ENCODE results near the gene PAK1.

The PAK1 gene

DNA sequence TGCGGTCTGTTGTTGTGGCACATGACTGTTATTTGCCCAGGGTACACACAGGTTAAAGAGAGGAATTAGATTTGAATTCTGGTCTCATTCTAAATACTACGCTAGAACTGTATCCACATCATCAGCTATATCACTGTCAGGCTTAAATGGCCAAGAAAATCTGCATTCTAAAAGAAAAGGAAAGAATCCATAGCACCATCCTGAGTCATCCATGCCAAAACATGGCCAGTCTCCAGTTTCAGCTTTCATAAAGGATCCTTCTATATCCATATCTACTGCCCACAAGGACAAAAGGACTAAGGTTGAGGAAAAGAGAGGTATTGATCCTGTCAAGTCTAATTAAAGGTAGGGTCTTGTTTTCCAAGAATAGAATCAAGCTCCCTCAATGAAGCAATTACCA, 98.8 kb downstream of the PAK1 start:
- Mint-ChIP-seq H3K36me3 (peaks cover 17 to 38% of the 10 kb centered on the region in 2 donors), H3K4me3 (no peak overlapping the region), H3K27ac (no peak overlapping the region), H3K9me3 (no peaks in the 10 kb centered on the region), H3K27me3 (no peaks in the 10 kb centered on the region), H3K4me1 (peaks cover 0 to 3% of the 10 kb centered on the region in 2 donors)
- DNase-seq (no peak), ATAC-seq (replicated peaks) (no peak)

DNA sequence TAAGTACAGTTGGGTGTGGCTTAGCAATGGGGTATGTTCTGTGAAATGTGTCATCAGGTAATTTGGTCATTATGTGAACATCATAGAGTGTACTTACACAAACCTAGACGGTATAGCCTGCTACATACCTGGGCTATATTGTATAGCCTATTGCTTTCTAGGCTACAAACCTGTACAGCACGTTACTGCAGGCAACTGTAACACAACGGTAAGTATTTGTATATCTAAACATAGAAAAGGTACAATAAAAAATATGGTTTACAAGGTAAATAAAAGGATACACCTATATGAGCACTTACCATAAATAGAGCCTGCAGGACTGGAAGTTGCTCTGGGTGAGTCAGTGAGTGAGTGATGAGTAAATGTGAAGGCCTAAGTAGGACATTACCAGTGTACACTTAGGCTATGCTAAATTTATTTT, 99.3 kb downstream of the PAK1 start:
- Mint-ChIP-seq H3K9me3 (no peaks in the 10 kb centered on the region), H3K27me3 (no peaks in the 10 kb centered on the region), H3K4me1 (peaks cover 0 to 8% of the 10 kb centered on the region in 2 donors), H3K36me3 (peaks cover 17 to 37% of the 10 kb centered on the region in 2 donors), H3K27ac (no peak overlapping the region), H3K4me3 (no peak overlapping the region)
- DNase-seq: no peak
- no peak for ATAC-seq (replicated peaks)

DNA sequence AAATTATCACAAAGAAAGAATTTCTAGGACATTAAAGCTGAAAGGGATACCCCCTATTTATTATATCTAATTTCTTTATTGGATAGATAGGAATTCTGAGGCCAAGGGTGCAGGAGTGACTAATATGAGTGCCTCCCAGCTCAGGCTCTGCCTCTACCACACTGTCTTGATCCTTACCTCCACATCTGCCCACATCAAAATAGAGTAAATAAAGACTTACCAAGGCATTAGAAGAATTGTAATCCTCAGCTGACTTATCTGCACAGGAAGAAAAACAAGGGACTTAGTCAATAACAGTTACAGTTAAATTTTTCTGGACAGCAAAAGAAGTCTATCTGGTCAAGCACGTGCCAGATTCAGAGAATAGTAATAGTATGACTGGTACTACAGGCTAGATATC, 99.8 kb downstream of the PAK1 start:
- no peak for DNase-seq
- no peak for ATAC-seq (replicated peaks)
- Mint-ChIP-seq H3K4me3 (no peak overlapping the region), H3K36me3 (peaks cover 12 to 32% of the 10 kb centered on the region in 2 donors), H3K27me3 (no peaks in the 10 kb centered on the region), H3K4me1 (peaks cover 0 to 9% of the 10 kb centered on the region in 2 donors), H3K27ac (no peak overlapping the region), H3K9me3 (no peaks in the 10 kb centered on the region)

DNA sequence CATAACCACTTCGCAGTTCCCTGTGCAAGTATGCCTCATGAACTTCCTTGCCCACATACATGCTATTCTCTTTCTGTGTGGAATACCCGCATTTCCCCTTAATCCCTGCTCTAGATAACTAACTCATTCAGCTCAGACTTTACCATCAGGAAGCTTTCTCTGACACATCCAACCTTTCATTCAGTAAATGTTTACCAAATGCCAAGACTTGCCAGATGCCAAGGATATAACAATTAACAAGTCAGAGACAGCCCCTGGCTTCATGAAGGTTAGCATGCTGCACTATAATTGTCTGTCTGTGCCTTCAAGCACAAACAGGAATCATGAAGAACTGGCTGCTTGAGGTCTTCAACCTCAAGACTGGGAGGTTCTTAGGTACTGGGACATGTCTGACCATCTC, 101.2 kb downstream of the PAK1 start:
- peaks cover 0 to 9% of the 10 kb centered on the region in 2 donors for H3K4me1 Mint-ChIP-seq
- H3K27ac Mint-ChIP-seq: no peak overlapping the region
- DNase-seq (no peak), ATAC-seq (replicated peaks) (no peak)
- H3K9me3 Mint-ChIP-seq: no peaks in the 10 kb centered on the region
- H3K27me3 Mint-ChIP-seq: no peaks in the 10 kb centered on the region
- H3K36me3 Mint-ChIP-seq: peaks cover 6 to 23% of the 10 kb centered on the region in 2 donors
- H3K4me3 Mint-ChIP-seq: no peak overlapping the region

DNA sequence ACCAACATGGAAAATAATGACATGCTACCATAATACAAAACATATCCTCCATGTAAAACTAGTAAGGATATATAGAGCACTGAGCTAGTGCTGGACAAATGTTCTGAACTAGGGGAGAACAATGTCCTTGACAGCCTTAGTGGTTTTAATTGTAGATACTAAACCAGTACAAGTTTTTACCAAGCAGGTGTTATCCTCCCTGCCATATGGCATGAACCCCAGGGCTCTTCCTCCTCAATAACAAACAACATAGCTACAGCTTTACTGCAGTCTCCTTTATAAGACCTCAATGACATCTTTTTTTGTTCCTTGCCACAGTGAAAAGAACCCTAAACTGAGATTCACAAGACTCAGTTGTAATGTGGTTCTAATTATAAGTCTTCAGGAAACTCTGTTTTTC, 102.2 kb downstream of the PAK1 start:
- H3K4me3 Mint-ChIP-seq: no peak overlapping the region
- no peak for ATAC-seq (replicated peaks)
- DNase-seq: no peak
- peaks cover 0 to 9% of the 10 kb centered on the region in 2 donors for H3K4me1 Mint-ChIP-seq
- H3K9me3 Mint-ChIP-seq: no peaks in the 10 kb centered on the region
- H3K36me3 Mint-ChIP-seq: peaks cover 4 to 29% of the 10 kb centered on the region in 2 donors
- no peaks in the 10 kb centered on the region for H3K27me3 Mint-ChIP-seq
- no peak overlapping the region for H3K27ac Mint-ChIP-seq

DNA sequence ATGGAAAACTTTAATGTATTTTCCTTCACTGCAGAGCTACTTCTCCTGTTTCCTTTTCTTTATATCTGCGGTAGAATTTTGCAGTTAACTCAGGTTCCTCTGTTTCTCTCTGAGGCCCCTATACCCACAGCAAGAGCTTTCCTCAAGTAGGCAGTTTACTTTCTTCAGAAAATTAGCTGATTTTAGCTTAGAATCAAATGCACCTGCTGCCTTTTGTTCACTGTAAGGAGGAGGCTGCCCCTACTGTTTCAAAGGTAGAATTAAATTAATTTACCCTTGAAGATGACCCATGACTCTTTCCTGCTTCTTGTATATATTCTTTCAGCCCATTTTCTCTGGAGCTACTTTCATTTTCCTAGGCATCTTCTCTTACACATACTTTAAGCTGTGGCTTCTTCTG, 103.7 kb downstream of the PAK1 start:
- no peak for ATAC-seq (replicated peaks)
- peaks cover 15 to 34% of the 10 kb centered on the region in 2 donors for H3K36me3 Mint-ChIP-seq
- peaks cover 6 to 8% of the 10 kb centered on the region in 2 donors for H3K9me3 Mint-ChIP-seq
- DNase-seq: no peak
- no peak overlapping the region for H3K4me3 Mint-ChIP-seq
- H3K27ac Mint-ChIP-seq: no peak overlapping the region
- H3K4me1 Mint-ChIP-seq: peaks cover 0 to 9% of the 10 kb centered on the region in 2 donors
- no peaks in the 10 kb centered on the region for H3K27me3 Mint-ChIP-seq

DNA sequence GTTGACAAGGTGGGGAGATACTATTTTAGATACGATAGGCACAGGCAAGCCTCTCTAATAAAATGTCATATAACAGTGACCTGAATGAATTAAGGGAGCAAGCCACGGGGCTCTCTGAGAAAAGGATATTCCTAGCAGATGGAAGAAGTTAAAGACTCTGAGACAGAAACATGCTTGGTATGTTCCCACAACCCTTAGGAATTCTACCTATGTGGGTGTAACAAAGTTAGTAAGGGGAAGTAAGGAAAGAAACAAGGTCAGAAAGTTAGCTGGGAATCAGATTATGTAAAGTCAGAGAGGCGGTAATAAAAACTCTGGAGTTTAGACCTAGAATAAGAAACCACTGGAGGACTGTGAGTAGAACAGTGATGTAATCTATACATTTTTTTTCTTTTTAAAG, 112.7 kb downstream of the PAK1 start:
- ATAC-seq (replicated peaks): no peak
- Mint-ChIP-seq H3K4me3 (no peak overlapping the region), H3K27me3 (no peaks in the 10 kb centered on the region), H3K9me3 (peaks cover 4 to 6% of the 10 kb centered on the region in 2 donors), H3K36me3 (peaks cover 35 to 36% of the 10 kb centered on the region in 2 donors), H3K27ac (no peak overlapping the region), H3K4me1 (no peaks in the 10 kb centered on the region)
- DNase-seq: no peak

DNA sequence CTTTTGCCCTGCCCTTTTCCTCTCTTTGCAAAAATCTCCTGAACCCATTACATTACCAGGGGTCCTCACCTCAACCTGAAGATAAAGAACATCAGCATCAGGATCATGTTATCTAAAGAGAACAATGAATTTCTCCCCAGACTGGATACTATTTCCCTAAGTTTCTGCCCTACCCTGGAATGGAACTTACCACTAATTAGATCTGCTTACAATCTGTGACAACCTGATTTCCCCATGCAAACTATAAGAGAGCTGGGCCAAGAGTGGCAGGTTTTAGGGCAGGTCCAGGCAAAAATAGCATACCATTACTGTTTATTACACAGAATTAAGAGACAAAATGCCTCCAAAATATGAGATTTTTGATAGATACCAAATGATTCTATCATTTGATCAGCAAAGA, 114.4 kb downstream of the PAK1 start:
- H3K9me3 Mint-ChIP-seq: peaks cover 0 to 1% of the 10 kb centered on the region in 2 donors
- H3K27me3 Mint-ChIP-seq: no peaks in the 10 kb centered on the region

DNA sequence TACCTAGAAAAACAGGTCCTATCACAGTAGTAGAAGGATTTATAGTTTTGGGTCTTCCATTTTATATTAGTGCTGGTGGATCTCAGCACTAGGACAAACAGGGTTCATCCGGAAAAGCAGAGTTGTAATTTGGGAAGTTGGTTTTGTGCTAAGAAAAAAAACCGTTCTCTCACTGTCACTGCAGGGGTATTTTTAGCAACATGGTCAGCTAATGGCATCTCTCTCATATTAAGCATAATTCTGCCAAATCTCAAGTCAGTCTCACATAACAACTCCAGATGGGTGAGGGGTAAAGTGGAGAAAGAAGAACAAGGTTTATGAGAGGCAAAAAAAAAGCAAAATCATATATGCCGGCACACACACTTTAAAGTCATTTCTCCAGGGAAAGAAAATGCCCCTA, 120.8 kb downstream of the PAK1 start:
- no peaks in the 10 kb centered on the region for H3K27me3 Mint-ChIP-seq
- H3K27ac Mint-ChIP-seq: no peak overlapping the region
- no peaks in the 10 kb centered on the region for H3K9me3 Mint-ChIP-seq
- no peaks in the 10 kb centered on the region for H3K4me1 Mint-ChIP-seq
- ATAC-seq (replicated peaks): no peak
- H3K4me3 Mint-ChIP-seq: no peak overlapping the region
- peaks cover 6 to 14% of the 10 kb centered on the region in 2 donors for H3K36me3 Mint-ChIP-seq
- DNase-seq: no peak

More for the DNA sequence above, 114.4 kb downstream of the PAK1 start:
- H3K4me3 Mint-ChIP-seq: no peak overlapping the region
- DNase-seq: no peak
- H3K36me3 Mint-ChIP-seq: peaks cover 24 to 28% of the 10 kb centered on the region in 2 donors
- H3K4me1 Mint-ChIP-seq: no peaks in the 10 kb centered on the region
- no peak overlapping the region for H3K27ac Mint-ChIP-seq
- no peak for ATAC-seq (replicated peaks)

DNA sequence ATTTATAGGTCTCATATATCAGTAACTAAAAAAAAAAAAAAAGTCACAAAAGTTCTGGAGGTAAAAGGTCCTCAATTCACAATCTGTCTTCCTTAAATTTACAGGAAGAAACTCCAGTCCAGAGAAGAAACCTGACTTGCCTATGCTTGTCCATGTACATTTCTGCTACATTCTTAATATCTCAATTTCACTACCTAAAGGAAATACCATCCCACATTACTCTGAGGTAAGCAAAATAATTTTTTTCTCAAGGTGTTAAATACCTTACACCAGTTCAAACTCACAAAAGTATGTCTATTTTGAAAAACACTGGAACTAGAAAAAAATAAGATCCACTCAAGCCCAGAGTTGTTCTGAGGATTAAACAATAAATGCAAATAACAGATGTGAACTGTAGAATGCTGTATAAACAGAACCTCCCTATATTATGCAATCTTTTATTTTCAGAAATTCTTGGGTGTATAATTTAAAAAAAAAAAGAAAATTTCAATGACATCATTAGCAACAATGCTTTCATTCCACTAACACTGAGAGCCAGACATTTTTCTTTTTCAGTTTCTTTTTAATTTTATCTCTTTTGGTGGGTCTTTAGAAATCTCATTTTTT, 122.5 kb downstream of the PAK1 start:
- Mint-ChIP-seq H3K36me3 (peaks cover 8 to 19% of the 10 kb centered on the region in 2 donors), H3K9me3 (no peaks in the 10 kb centered on the region), H3K4me1 (no peaks in the 10 kb centered on the region), H3K27me3 (no peaks in the 10 kb centered on the region), H3K27ac (no peak overlapping the region), H3K4me3 (no peak overlapping the region)
- ATAC-seq (replicated peaks): no peak
- no peak for DNase-seq

DNA sequence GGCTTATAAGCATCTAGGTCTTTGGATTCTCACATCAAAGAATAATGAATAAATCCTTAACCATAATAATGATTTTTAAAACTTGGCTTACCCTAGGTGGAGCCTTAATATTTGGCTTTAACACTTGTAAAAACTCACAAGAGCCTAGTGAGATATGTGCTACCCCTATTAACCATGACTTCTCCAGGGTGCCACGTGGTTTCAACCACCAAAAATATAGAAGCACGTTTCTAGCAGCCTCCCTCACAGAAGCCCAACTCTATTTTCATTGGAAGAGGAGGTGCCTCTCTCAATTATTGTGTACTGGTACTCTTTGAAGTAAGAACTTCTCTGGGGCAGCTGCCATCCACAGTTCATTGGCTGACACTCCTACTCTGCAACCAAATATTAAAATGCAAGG, 125.9 kb downstream of the PAK1 start:
- Mint-ChIP-seq H3K4me3 (no peak overlapping the region), H3K27me3 (no peaks in the 10 kb centered on the region), H3K4me1 (no peaks in the 10 kb centered on the region), H3K36me3 (peaks cover 22 to 37% of the 10 kb centered on the region in 2 donors), H3K27ac (no peak overlapping the region), H3K9me3 (no peaks in the 10 kb centered on the region)
- DNase-seq (no peak), ATAC-seq (replicated peaks) (no peak)

DNA sequence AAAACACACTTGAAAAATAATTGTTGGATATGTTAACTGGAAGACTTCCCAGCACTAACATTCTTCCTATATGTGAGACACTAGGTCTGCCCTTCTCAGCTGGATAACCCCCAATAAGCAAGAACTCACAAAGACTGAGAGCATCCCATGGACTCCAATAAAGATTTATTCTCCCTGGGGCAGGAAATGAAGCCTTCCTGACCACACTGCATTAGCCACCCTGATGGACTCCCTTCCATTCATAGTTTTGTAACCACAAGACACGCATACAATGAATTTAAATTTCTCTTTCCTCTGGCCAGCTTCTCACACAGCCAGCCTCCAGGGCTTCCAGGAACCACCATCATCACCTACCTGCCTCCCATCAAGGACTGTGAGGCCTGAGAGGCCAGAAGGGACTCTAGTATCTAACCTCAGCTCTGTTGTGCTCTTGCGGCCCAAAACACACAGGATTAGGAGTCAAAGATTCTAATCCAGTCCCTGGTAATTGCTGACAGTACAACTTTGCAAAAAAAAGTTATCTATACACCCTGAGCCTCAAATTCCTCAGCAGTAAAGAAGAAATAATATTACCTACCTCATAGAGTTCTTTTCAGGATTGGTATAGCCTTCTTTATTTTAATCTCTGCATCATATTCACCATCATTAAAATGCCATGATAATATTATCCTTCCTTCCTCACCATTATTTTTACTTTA, 126.8 kb downstream of the PAK1 start:
- no peak overlapping the region for H3K27ac Mint-ChIP-seq
- H3K36me3 Mint-ChIP-seq: peaks cover 29 to 45% of the 10 kb centered on the region in 2 donors

DNA sequence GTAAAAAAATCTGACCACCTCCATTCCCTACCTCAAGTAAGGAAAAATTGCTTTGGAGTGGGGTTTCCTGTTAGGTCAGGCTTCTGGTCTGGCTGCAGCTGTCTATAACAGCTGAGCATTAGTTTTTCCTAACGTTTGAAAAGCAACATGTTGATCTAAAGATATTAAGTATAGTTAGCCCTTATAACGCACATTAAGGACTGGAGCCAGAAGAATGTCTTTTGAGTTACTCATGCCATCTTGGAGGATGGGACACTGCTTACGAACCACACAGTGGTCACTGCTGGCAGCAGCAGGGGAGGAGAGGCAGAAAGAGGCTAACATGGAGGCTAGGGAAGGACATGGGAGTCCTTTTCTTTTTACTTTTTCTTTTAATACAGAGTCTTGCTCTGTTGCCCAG, 128.3 kb downstream of the PAK1 start:
- H3K27ac Mint-ChIP-seq: no peak overlapping the region
- H3K27me3 Mint-ChIP-seq: no peaks in the 10 kb centered on the region
- DNase-seq: no peak
- H3K4me3 Mint-ChIP-seq: no peak overlapping the region
- no peaks in the 10 kb centered on the region for H3K4me1 Mint-ChIP-seq
- no peak for ATAC-seq (replicated peaks)
- H3K36me3 Mint-ChIP-seq: peaks cover 35 to 57% of the 10 kb centered on the region in 2 donors
- H3K9me3 Mint-ChIP-seq: no peaks in the 10 kb centered on the region

More for the DNA sequence above, 126.8 kb downstream of the PAK1 start:
- Mint-ChIP-seq H3K4me3 (no peak overlapping the region), H3K4me1 (no peaks in the 10 kb centered on the region), H3K27me3 (no peaks in the 10 kb centered on the region), H3K9me3 (no peaks in the 10 kb centered on the region)
- no peak for ATAC-seq (replicated peaks)
- no peak for DNase-seq

DNA sequence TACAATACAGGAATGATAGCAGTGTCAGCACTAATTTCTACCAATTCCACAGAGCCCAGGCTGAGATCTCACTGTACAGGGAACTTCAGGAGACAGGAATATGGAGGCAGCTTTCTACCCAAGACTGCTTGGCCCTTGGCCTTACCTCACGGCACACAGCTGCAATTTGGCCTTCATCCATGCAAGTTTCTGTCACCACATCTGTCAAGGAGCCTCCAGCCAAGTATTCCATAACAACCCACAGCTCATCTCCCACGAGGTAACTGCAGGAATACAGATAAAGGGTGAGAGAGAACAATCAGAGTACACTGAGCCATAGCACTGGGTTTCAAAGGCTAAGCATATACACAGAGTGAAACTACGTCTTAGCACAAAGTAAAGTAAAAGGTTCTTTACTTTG, 133.4 kb downstream of the PAK1 start:
- no peak for ATAC-seq (replicated peaks)
- no peaks in the 10 kb centered on the region for H3K9me3 Mint-ChIP-seq

DNA sequence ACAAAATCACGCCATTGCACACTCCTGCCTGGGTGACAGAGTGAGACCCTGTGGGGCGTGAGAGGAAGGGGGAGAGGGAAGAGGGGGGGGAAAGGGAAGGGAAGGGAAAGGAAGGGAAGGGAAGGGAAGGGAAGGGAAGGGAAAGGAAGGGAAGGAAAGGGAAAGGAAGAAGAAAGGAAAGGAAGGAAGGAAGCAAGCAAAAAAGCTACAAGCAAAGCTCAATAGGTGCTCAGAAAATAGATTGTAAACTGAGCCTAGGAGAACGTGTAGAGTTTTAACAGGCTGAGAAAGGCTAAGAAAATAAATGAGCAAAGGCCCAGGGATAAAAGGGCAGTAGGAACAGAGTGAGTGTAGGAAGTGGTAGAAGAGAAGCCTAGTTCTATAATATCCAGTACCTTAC, 141.6 kb downstream of the PAK1 start:
- peaks cover 0 to 7% of the 10 kb centered on the region in 2 donors for H3K9me3 Mint-ChIP-seq
- DNase-seq (no peak), ATAC-seq (replicated peaks) (no peak)
- H3K36me3 Mint-ChIP-seq: peaks cover 29 to 41% of the 10 kb centered on the region in 2 donors
- H3K27me3 Mint-ChIP-seq: no peaks in the 10 kb centered on the region
- H3K4me3 Mint-ChIP-seq: no peak overlapping the region
- no peaks in the 10 kb centered on the region for H3K4me1 Mint-ChIP-seq
- H3K27ac Mint-ChIP-seq: no peak overlapping the region

More for the DNA sequence above, 133.4 kb downstream of the PAK1 start:
- no peak overlapping the region for H3K27ac Mint-ChIP-seq
- peaks cover 34 to 54% of the 10 kb centered on the region in 2 donors for H3K36me3 Mint-ChIP-seq
- H3K4me1 Mint-ChIP-seq: no peaks in the 10 kb centered on the region
- DNase-seq: no peak
- no peaks in the 10 kb centered on the region for H3K27me3 Mint-ChIP-seq
- no peak overlapping the region for H3K4me3 Mint-ChIP-seq

Measured in stimulated activated naive B cell treated with anti-CD40 and anti-IgM and Interleukin-4, amounts not matched to agents 10 μg/mL and 1 μg/mL and 100 μg/mL, for 72 hours (primary cell).